GM12878 (cell line): Measurements from ENCODE around the gene STRBP. TPM values are rescaled to one million over a fixed set of nuclear protein-coding genes. Genes with fewer than 3 reads are reported as not detected.

Experiments used
- ATAC-seq: fragments of 200-7000 bp; cut with Tn5 transposase; 3 replicates; pipeline ENCODE4 v1.9.1; 2020; ENCODE audit warnings: mild to moderate bottlenecking, moderate library complexity
- BruUV-seq: library from RNA; stranded (reverse); fragments of 400-500 nt; replicated peaks from 2 replicates; lab custom pipeline; 2021; lab: Mats Ljungman, UMichigan
- CTCF ChIA-PET: fragments of 300-600 bp; sonication (Branson Sonifier 250); formaldehyde crosslinking; extraction: SDS; loops from one replicate; lab custom pipeline; 2021; ENCODE audit warnings: inconsistent platforms; lab: Yijun Ruan, JAX
- POLR2A ChIA-PET: fragments of 350-600 bp; formaldehyde crosslinking; extraction: SDS; loops from one replicate; lab custom pipeline; 2021; ENCODE audit warnings: inconsistent platforms; lab: Charles Lee
- RAD21 ChIA-PET: fragments of 300-600 bp; sonication (Branson Sonifier 250); formaldehyde crosslinking; loops from one replicate; lab custom pipeline; 2023; ENCODE audit warnings: antibody characterized with exemption; ENCODE audit not compliant: unreplicated experiment; lab: Charles Lee
- SMC1A ChIA-PET: fragments of 300-600 bp; sonication (Branson Sonifier 250); formaldehyde crosslinking; loops from one replicate; lab custom pipeline; 2023; ENCODE audit not compliant: unreplicated experiment, uncharacterized antibody; lab: Charles Lee
- DNase-seq: peaks from one replicate; pipeline ENCODE4 v3.0.0-alpha.2; 2011; ENCODE audit warnings: low read depth, low spot score
- FAIRE-seq: peaks from 3 replicates; lab custom pipeline; 2011; peaks lifted over from hg19 to GRCh38; lab: Jason Lieb, UNC
- H2AFZ ChIP-seq: 2 replicates; pipeline ENCODE4 v1.6.0; 2011; ENCODE audit warnings: low read depth, low read length, control low read depth; ENCODE audit not compliant: control insufficient read depth
- H3K27ac ChIP-seq: 2 replicates; pipeline ENCODE4 v1.5.1; 2011; ENCODE audit warnings: control low read depth; ENCODE audit not compliant: control insufficient read depth, insufficient read depth
- H3K27me3 ChIP-seq, 2 experiments: replicated peaks in 1 of 2; 2 replicates each; pipeline versions ENCODE4 v1.6.0 to v1.6.1; 2011; ENCODE audit warnings: low read length in 1 of 2; ENCODE audit not compliant: control insufficient read depth in 2 of 2, insufficient read depth in 2 of 2
- H3K36me3 ChIP-seq, 2 experiments: 2 replicates each; pipeline ENCODE4 v1.5.1; 2011; ENCODE audit warnings: low read length in 1 of 2; ENCODE audit not compliant: control insufficient read depth in 2 of 2, insufficient read depth in 2 of 2
- H3K4me1 ChIP-seq: 2 replicates; pipeline ENCODE4 v1.6.1; 2011; ENCODE audit warnings: mild to moderate bottlenecking, low read length, moderate library complexity, mixed read lengths; ENCODE audit not compliant: control insufficient read depth, insufficient read depth
- H3K4me2 ChIP-seq: 2 replicates; pipeline ENCODE4 v1.6.0; 2011; ENCODE audit warnings: control low read depth; ENCODE audit not compliant: control insufficient read depth, insufficient read depth
- H3K4me3 ChIP-seq: fragments of 200-600 bp; sonication (generic); 2 replicates; pipeline ENCODE4 v1.5.1; 2016
- H3K79me2 ChIP-seq: 2 replicates; pipeline ENCODE4 v1.6.0; 2011; ENCODE audit warnings: low read length; ENCODE audit not compliant: control insufficient read depth, insufficient read depth
- H3K9ac ChIP-seq: 2 replicates; pipeline ENCODE4 v1.8.0; 2011; ENCODE audit warnings: low read length, control low read depth, mixed read lengths; ENCODE audit not compliant: control insufficient read depth, insufficient read depth
- H3K9me3 ChIP-seq: replicated peaks from 3 replicates; pipeline ENCODE4 v1.5.1; 2011; ENCODE audit warnings: mild to moderate bottlenecking, low read length; ENCODE audit not compliant: control insufficient read depth, insufficient read depth
- H4K20me1 ChIP-seq: 2 replicates; pipeline ENCODE4 v1.6.0; 2011; ENCODE audit not compliant: control insufficient read depth, insufficient read depth
- CEBPB ChIP-seq, 2 experiments: fragments of 150-350 bp in 1 of 2; IDR thresholded peaks; 2 replicates each; pipeline ENCODE4 v1.6.1; 2012 to 2014; ENCODE audit warnings: low read depth in 2 of 2, low read length in 2 of 2, borderline replicate concordance in 1 of 2, inconsistent platforms in 1 of 2
- HDGF ChIP-seq: fragments of 450-650 bp; IDR thresholded peaks from 2 replicates; pipeline ENCODE4 v1.6.1; 2016; ENCODE audit warnings: antibody characterized with exemption
- REST ChIP-seq: IDR thresholded peaks from 2 replicates; pipeline ENCODE4 v1.6.1; 2012; ENCODE audit warnings: mild to moderate bottlenecking, low read depth, low read length
- ZNF207 ChIP-seq: fragments of 450-650 bp; IDR thresholded peaks from 2 replicates; pipeline ENCODE4 v1.6.1; 2014; ENCODE audit warnings: antibody characterized with exemption, mild to moderate bottlenecking, borderline replicate concordance
- WGBS: methylation state at CpG from one replicate; pipeline ENCODE4 v1.1.6; 2016; ENCODE audit warnings: low lambda C conversion rate; ENCODE audit not compliant: insufficient replicate concordance, insufficient coverage; ENCODE audit errors: missing lambda C conversion rate; 5-methylcytosine and 5-hydroxymethylcytosine counted together
- in situ Hi-C: fragments of 300-500 bp; cut with MboI; formaldehyde crosslinking; loops from 9 replicates; pipeline ENCODE4 v1.14.3; 2018; ENCODE audit warnings: mixed read lengths
- intact Hi-C: fragments of 100-400 bp; cut with micrococcal nuclease; formaldehyde crosslinking; loops from one replicate; pipeline ENCODE4 v1.14.2; 2022; ENCODE audit not compliant: unreplicated experiment
- polyA plus RNA-seq, 11 experiments: library from polyadenylated mRNA; depleted of rRNA in 4 of 11; unstranded in 6 of 11; stranded (reverse) in 5 of 11; fragments of >200 nt; fragmentation: Nextera tagmentation in 4 of 11; fragmentation: Illumina TruSeq in 1 of 11; extraction: Ambion mirVana in 4 of 11; extraction: Trizol in 1 of 11; gene quantifications; 1 replicate in 1 of 11; 2 replicates in 10 of 11; pipeline versions ENCODE4 v1.2.1 to v1.2.3, GENCODE V29; 2011 to 2016; ENCODE audit warnings: inconsistent platforms in 2 of 11, missing spikeins in 2 of 11, low read depth in 1 of 11
- total RNA-seq, 4 experiments: library from RNA; depleted of rRNA in 3 of 4; stranded (reverse); fragments of >200 nt in 3 of 4; fragmentation: Illumina TruSeq in 1 of 4; extraction: Trizol in 1 of 4; gene quantifications; 2 replicates each; pipeline versions ENCODE4 v1.2.1 to v1.2.3, GENCODE V29; 2013 to 2021
- TF ChIP-seq, protein P1 (sequence below): IDR thresholded peaks from 2 replicates; pipeline ENCODE4 v1.6.1; 2011; ENCODE audit warnings: borderline replicate concordance, low read depth, mild to moderate bottlenecking, moderate library complexity, low read length; ENCODE audit not compliant: insufficient read depth, poor library complexity, severe bottlenecking
- TF ChIP-seq, protein P2 (sequence below): IDR thresholded peaks from 2 replicates; pipeline ENCODE4 v1.6.1; 2011; ENCODE audit warnings: low read depth, low read length, improper control_type of control experiment, borderline replicate concordance

STRBP gene
- total and polyA plus RNA-seq, 10 of the 15 experiments (the other 5 are each of a cell fraction or from before 2014, with no cell fraction given): 31.0 to 96.8 (median 71.4) TPM

GRCh38 chr9:123291736-123292135 is 23.4 kb upstream of the STRBP start:
- TF ChIP-seq HDGF (no peak), REST (peak; percentile 82), ZNF207 (no peak), CEBPB (IDR thresholded peaks at IDR 0.05; ENCODE audit: borderline replicate concordance in 1 of 2, low read depth in 2 of 2, low read length in 2 of 2) (no peak)
- TF ChIP-seq, protein P1, sequence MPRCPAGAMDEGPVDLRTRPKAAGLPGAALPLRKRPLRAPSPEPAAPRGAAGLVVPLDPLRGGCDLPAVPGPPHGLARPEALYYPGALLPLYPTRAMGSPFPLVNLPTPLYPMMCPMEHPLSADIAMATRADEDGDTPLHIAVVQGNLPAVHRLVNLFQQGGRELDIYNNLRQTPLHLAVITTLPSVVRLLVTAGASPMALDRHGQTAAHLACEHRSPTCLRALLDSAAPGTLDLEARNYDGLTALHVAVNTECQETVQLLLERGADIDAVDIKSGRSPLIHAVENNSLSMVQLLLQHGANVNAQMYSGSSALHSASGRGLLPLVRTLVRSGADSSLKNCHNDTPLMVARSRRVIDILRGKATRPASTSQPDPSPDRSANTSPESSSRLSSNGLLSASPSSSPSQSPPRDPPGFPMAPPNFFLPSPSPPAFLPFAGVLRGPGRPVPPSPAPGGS: no peak
- TF ChIP-seq, protein P2, sequence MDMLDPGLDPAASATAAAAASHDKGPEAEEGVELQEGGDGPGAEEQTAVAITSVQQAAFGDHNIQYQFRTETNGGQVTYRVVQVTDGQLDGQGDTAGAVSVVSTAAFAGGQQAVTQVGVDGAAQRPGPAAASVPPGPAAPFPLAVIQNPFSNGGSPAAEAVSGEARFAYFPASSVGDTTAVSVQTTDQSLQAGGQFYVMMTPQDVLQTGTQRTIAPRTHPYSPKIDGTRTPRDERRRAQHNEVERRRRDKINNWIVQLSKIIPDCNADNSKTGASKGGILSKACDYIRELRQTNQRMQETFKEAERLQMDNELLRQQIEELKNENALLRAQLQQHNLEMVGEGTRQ: no peak
- TF ChIP-seq, all 136 proteins: peak for 1
- POLR2A ChIA-PET: interaction anchor here (0.7 kb wide), 1 partner anchor 218 kb away, joined by 3 read pairs; no protein-coding TSS in a partner anchor
- in situ Hi-C loops: no loop called here

More at GRCh38 chr9:123291736-123292135, 23.4 kb upstream of the STRBP start:
- ChIA-PET SMC1A (interaction anchor here (1.2 to 1.5 kb wide), 2 partner anchors 57 to 218 kb away, joined by 3 to 4 read pairs; no protein-coding TSS in a partner anchor), CTCF (interaction anchor here (1.0 kb wide), 1 partner anchor 52 kb away, joined by 4 read pairs; no protein-coding TSS in a partner anchor), RAD21 (interaction anchor here (0.9 to 1.0 kb wide), 2 partner anchors 15 to 58 kb away, joined by 3 read pairs; no protein-coding TSS in a partner anchor)
- H3K9ac ChIP-seq: no peak overlapping the region
- FAIRE-seq (no peak), ATAC-seq (no peak), DNase-seq (no peak)
- 69% methylated on average over 4 of the region's 4 CpGs for WGBS
- H3K27me3 ChIP-seq: no peaks in the 10 kb centered on the region
- H3K4me3 ChIP-seq: no peak overlapping the region
- BruUV-seq: no TSS peak
- no peaks in the 10 kb centered on the region for H3K4me1 ChIP-seq
- H3K36me3 ChIP-seq: no peaks in the 10 kb centered on the region
- intact Hi-C loops: no loop called here
- no peaks in the 10 kb centered on the region for H3K9me3 ChIP-seq
- H3K27ac ChIP-seq: no peak overlapping the region
- H3K79me2 ChIP-seq: no peaks in the 10 kb centered on the region
- H3K4me2 ChIP-seq: no peak overlapping the region
- no peak overlapping the region for H2AFZ ChIP-seq
- no peaks in the 10 kb centered on the region for H4K20me1 ChIP-seq
